Mucosa of descending colon (tissue), 3 donors: ENCODE measurements around the gene SH3BP4. TPM values are rescaled to one million over a fixed set of nuclear protein-coding genes. Genes with fewer than 3 reads are reported as not detected.

Experiments used
- ATAC-seq: fragments of 200-7000 bp; cut with Tn5 transposase; one replicate; pipeline ENCODE4 v1.9.1; 2020; ENCODE audit warnings: mild to moderate bottlenecking, moderate library complexity
- DNase-seq, 3 donors: peaks; one replicate each; pipeline ENCODE4 v3.0.0-alpha.2; 2020
- H3K36me3 ChIP-seq: fragments of 200-600 bp; one replicate; pipeline ENCODE4 v1.8.0; 2021; ENCODE audit warnings: low read depth, mild to moderate bottlenecking
- H3K4me1 ChIP-seq: fragments of 200-600 bp; one replicate; pipeline ENCODE4 v1.8.0; 2021; ENCODE audit warnings: low read depth, mild to moderate bottlenecking
- H3K4me3 ChIP-seq: fragments of 200-600 bp; one replicate; pipeline ENCODE4 v1.8.0; 2021; ENCODE audit warnings: mild to moderate bottlenecking
- H3K9me3 ChIP-seq: fragments of 200-600 bp; one replicate; pipeline ENCODE4 v1.8.0; 2021; ENCODE audit warnings: mild to moderate bottlenecking
- intact Hi-C, 2 donors: fragments of 100-400 bp; cut with DNase I in 1 of 2; cut with micrococcal nuclease in 1 of 2; formaldehyde crosslinking; loops; one replicate each; pipeline versions ENCODE4 v1.11.0 to v1.11.1; 2022; cut with DNase I, micrococcal nuclease
- total RNA-seq, 3 donors: library from RNA; stranded (reverse); fragmentation: NEBNext Ultra II Directional in 2 of 3; extraction: Animal tissue kit (Norgen Biotek cat#: 25700) in 2 of 3; gene quantifications; one replicate each; pipeline versions ENCODE4 v1.2.1 to v1.2.4, GENCODE V29; 2021 to 2023
- TF ChIP-seq, protein P1 (sequence below): fragments of 200-600 bp; IDR thresholded peaks from one replicate; pipeline ENCODE4 v1.8.0; 2022; ENCODE audit warnings: antibody characterized with exemption, mild to moderate bottlenecking
- donor health status: DM: no; HTN: no; CAD: no; lungs with moderate emphysema.
- donor health status: DM: no; HTN: no; CAD: no.
- donor health status: DM: no; HTN: yes; CAD: no.

The SH3BP4 gene
- total RNA-seq, 3 donors from 2014 or later: 18.0 to 30.4 (median 29.6) TPM

GRCh38 chr2:234919711-234920110 lies 32.1 kb upstream of the SH3BP4 start:
- Histone ChIP-seq H3K4me1 (no peaks in the 10 kb centered on the region), H3K4me3 (no peak overlapping the region), H3K9me3 (no peaks in the 10 kb centered on the region), H3K36me3 (no peaks in the 10 kb centered on the region)
- no peak for ATAC-seq
- TF ChIP-seq, protein P1, sequence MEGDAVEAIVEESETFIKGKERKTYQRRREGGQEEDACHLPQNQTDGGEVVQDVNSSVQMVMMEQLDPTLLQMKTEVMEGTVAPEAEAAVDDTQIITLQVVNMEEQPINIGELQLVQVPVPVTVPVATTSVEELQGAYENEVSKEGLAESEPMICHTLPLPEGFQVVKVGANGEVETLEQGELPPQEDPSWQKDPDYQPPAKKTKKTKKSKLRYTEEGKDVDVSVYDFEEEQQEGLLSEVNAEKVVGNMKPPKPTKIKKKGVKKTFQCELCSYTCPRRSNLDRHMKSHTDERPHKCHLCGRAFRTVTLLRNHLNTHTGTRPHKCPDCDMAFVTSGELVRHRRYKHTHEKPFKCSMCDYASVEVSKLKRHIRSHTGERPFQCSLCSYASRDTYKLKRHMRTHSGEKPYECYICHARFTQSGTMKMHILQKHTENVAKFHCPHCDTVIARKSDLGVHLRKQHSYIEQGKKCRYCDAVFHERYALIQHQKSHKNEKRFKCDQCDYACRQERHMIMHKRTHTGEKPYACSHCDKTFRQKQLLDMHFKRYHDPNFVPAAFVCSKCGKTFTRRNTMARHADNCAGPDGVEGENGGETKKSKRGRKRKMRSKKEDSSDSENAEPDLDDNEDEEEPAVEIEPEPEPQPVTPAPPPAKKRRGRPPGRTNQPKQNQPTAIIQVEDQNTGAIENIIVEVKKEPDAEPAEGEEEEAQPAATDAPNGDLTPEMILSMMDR: no peak
- intact Hi-C loops: no loop called here
- no peak for DNase-seq

DNA sequence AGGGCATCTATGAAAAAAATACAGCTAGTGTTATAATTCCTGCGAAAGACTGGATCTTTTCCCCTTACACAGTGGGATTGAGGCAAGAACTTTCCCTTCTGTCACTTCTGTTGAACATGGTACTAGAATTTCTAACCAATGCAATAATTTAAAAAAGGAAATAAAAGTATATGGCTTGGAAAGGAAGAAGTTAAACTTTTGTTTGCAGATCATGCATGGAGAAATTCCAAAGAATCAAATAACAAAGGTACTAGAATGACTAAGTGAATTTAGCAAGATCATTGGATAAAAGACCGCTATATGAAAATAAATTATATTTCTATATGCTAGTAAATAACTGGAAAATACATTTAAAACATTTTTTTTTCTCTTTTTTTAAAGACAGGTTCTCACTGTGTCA lies 31.0 kb upstream of the SH3BP4 start:
- TF ChIP-seq, protein P1: no peak
- Histone ChIP-seq H3K9me3 (no peaks in the 10 kb centered on the region), H3K36me3 (no peaks in the 10 kb centered on the region), H3K4me1 (no peaks in the 10 kb centered on the region), H3K4me3 (no peak overlapping the region)
- no peak for DNase-seq
- intact Hi-C loops: no loop called here
- ATAC-seq: no peak

GRCh38 chr2:234929002-234929401 lies 22.8 kb upstream of the SH3BP4 start:
- no peak overlapping the region for H3K4me3 ChIP-seq
- TF ChIP-seq, protein P1: no peak
- H3K9me3 ChIP-seq: no peaks in the 10 kb centered on the region
- no peaks in the 10 kb centered on the region for H3K4me1 ChIP-seq
- H3K36me3 ChIP-seq: no peaks in the 10 kb centered on the region
- DNase-seq: no peak
- intact Hi-C loops: no loop called here
- no peak for ATAC-seq

DNA sequence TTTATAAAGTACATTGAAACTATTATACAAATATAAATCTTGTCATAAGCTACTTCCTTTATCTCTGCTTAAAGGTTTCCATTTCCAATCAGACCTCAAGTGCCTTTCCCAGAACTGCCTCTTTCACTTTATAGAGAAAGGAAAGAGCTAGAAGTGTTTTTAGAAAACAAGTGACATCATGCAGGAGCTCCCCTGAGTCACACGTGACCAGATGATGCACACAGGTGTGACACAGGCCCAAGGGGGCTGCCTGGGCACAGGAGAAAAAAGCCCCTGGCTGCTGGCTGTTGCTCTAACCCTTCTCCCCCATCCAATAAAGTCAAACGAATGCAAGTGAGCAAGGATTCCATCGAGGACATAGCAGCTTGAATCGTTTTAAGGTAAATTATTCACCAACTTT lies 21.4 kb upstream of the SH3BP4 start:
- no peaks in the 10 kb centered on the region for H3K36me3 ChIP-seq
- H3K4me1 ChIP-seq: no peaks in the 10 kb centered on the region
- intact Hi-C loops: no loop called here
- TF ChIP-seq, protein P1: no peak
- no peak overlapping the region for H3K4me3 ChIP-seq
- no peak for ATAC-seq
- H3K9me3 ChIP-seq: no peaks in the 10 kb centered on the region
- DNase-seq: no peak

GRCh38 chr2:234931371-234931770 lies 20.4 kb upstream of the SH3BP4 start:
- TF ChIP-seq, protein P1: no peak
- H3K9me3 ChIP-seq: no peaks in the 10 kb centered on the region
- intact Hi-C loops: no loop called here
- no peaks in the 10 kb centered on the region for H3K4me1 ChIP-seq
- H3K36me3 ChIP-seq: no peaks in the 10 kb centered on the region
- no peak for DNase-seq
- no peak for ATAC-seq
- H3K4me3 ChIP-seq: no peak overlapping the region

- Histone ChIP-seq H3K4me3 (no peak overlapping the region), H3K36me3 (no peaks in the 10 kb centered on the region), H3K4me1 (no peaks in the 10 kb centered on the region), H3K9me3 (no peaks in the 10 kb centered on the region)
- TF ChIP-seq, protein P1: no peak
- intact Hi-C loops: no loop called here
- ATAC-seq (no peak), DNase-seq (no peak)
Measured at GRCh38 chr2:234932591-234933168, 19.1 kb upstream of the SH3BP4 start.
